ENCODE data around the gene LMF1. TPM values are rescaled to one million over a fixed set of nuclear protein-coding genes. Genes with fewer than 3 reads are reported as not detected.

Gene LMF1
- total RNA-seq, 4 donors from 2014 or later, result 7.7 to 15.8 (median 10.2) TPM

DNA sequence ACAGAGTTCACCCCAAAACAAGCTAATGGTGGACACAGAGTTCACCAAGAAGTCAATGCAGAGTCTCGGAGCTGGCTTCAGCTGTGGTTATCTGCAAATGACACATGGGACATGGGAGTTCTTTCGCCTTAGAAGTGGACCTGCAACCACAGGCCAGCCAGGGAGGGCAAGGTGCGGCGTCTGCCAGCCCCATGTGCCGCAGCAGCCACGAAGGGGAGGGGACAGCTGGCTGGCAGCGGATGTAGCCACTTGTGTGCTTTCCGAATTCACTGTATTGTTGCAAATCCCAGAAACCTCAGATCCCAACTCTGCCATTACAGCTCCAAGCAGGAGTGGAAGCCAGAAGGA lies 24.8 kb downstream of the LMF1 start:
- H3K4me1 ChIP-seq, result no peaks in the 10 kb centered on the region
- ATAC-seq, result no peak
- intact Hi-C loops (cut with DNase I; ENCODE audit: low total_unique reads) (no loop called here), in situ Hi-C loops (cut with MboI; ENCODE audit: low sequenced_read_pairs in 4 of 4) (no loop called here)
- DNase-seq, result no peak
- no peak overlapping the region for H3K27ac ChIP-seq
- H3K27me3 ChIP-seq, result no peaks in the 10 kb centered on the region
- H3K4me3 ChIP-seq, result no peak overlapping the region
- TF ChIP-seq, protein P1, sequence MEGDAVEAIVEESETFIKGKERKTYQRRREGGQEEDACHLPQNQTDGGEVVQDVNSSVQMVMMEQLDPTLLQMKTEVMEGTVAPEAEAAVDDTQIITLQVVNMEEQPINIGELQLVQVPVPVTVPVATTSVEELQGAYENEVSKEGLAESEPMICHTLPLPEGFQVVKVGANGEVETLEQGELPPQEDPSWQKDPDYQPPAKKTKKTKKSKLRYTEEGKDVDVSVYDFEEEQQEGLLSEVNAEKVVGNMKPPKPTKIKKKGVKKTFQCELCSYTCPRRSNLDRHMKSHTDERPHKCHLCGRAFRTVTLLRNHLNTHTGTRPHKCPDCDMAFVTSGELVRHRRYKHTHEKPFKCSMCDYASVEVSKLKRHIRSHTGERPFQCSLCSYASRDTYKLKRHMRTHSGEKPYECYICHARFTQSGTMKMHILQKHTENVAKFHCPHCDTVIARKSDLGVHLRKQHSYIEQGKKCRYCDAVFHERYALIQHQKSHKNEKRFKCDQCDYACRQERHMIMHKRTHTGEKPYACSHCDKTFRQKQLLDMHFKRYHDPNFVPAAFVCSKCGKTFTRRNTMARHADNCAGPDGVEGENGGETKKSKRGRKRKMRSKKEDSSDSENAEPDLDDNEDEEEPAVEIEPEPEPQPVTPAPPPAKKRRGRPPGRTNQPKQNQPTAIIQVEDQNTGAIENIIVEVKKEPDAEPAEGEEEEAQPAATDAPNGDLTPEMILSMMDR (IDR thresholded peaks at IDR 0.05 in 4 of 5, conservative IDR thresholded peaks at IDR 0.05 in 1 of 5), result no peak
- no peak for TF ChIP-seq POLR2A (IDR thresholded peaks at IDR 0.05)
- H3K9me3 ChIP-seq, result no peaks in the 10 kb centered on the region
- H3K36me3 ChIP-seq, result peaks cover 0 to 19% of the 10 kb centered on the region in 2 donors

DNA sequence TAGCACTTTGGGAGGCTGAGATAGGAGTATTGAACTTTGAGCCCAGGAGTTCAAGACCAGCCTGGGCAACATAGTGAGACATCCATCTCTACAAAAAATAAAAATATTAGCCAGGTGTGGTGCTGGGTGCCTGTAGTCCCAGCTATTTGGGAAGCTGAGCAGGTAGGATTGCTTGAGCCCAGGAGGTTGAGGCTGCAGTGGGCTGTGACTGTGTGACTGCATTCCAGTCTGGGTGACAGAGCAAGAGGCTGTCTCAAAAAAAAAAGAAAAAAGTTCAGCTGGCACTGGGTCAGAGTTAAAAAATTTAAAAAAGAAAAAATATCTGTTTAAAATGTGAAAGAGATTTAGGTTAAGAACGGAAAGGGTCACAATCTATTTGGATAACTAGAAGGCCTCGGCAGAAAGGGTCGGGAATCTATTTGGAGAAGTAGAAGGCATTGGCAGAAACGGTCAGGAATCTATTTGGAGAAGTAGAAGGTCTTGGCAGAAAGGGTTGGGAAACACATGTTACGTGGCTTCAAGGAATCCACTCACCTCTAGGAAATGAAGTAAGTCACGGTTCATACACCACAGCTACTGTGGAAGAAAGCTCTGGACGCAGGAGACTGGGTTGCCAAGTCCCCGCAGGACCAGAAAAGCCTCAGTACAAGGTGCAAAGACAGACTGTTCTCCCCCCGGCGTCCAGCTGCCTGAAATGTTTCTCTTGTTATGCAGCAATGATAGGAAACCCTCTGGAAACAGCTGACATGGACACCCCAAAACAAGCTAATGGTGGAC lies 25.3 kb downstream of the LMF1 start:
- in situ Hi-C loops (cut with MboI; ENCODE audit: low sequenced_read_pairs in 4 of 4), result no loop called here
- intact Hi-C loops (cut with DNase I; ENCODE audit: low total_unique reads), result no loop called here
- TF ChIP-seq, protein P1 (IDR thresholded peaks at IDR 0.05 in 4 of 5, conservative IDR thresholded peaks at IDR 0.05 in 1 of 5), result no peak
- no peak for TF ChIP-seq POLR2A (IDR thresholded peaks at IDR 0.05)

DNA sequence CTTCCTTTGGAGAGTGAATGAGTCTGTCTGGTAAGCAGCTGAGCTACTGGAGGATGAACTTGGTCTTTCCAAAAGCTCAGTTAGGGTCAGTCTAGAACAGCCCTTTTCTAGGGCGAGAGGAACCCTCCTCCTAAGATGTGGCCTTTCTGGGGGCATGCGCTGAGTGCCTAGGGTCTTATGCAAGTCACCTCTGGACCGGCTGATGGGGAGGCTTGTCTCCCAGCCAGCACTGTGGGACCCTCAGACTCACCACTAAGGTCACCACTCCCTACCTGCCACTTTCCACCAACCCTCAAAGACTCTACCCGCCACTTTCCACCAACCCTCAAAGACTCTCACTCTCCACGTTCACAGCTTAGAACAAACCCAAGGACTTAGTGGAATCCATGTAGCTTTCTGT lies 26.8 kb downstream of the LMF1 start:
- DNase-seq, result no peak
- H3K4me1 ChIP-seq, result no peaks in the 10 kb centered on the region

More for the DNA sequence above, 25.3 kb downstream of the LMF1 start:
- Histone ChIP-seq H3K9me3 (no peaks in the 10 kb centered on the region), H3K27me3 (no peaks in the 10 kb centered on the region), H3K36me3 (peaks cover 0 to 21% of the 10 kb centered on the region in 2 donors), H3K27ac (no peak overlapping the region), H3K4me1 (no peaks in the 10 kb centered on the region), H3K4me3 (no peak overlapping the region)
- no peak for ATAC-seq
- no peak for DNase-seq

GRCh38 chr16:942436-943060 lies 28.2 kb downstream of the LMF1 start:
- Histone ChIP-seq H3K27ac (no peak overlapping the region), H3K36me3 (peaks cover 0 to 21% of the 10 kb centered on the region in 2 donors), H3K4me3 (no peak overlapping the region), H3K27me3 (no peaks in the 10 kb centered on the region), H3K4me1 (no peaks in the 10 kb centered on the region), H3K9me3 (no peaks in the 10 kb centered on the region)
- TF ChIP-seq, protein P1 (IDR thresholded peaks at IDR 0.05 in 4 of 5, conservative IDR thresholded peaks at IDR 0.05 in 1 of 5), result no peak
- TF ChIP-seq POLR2A (IDR thresholded peaks at IDR 0.05), result no peak
- DNase-seq (no peak), ATAC-seq (no peak)
- in situ Hi-C loops (cut with MboI; ENCODE audit: low sequenced_read_pairs in 4 of 4), result no loop called here
- intact Hi-C loops (cut with DNase I; ENCODE audit: low total_unique reads), result no loop called here

More for the DNA sequence above, 26.8 kb downstream of the LMF1 start:
- no peaks in the 10 kb centered on the region for H3K27me3 ChIP-seq
- no peaks in the 10 kb centered on the region for H3K9me3 ChIP-seq
- no peak for TF ChIP-seq POLR2A (IDR thresholded peaks at IDR 0.05)
- TF ChIP-seq, protein P1 (IDR thresholded peaks at IDR 0.05 in 4 of 5, conservative IDR thresholded peaks at IDR 0.05 in 1 of 5), result no peak
- intact Hi-C loops (cut with DNase I; ENCODE audit: low total_unique reads) (no loop called here), in situ Hi-C loops (cut with MboI; ENCODE audit: low sequenced_read_pairs in 4 of 4) (no loop called here)
- ATAC-seq, result no peak
- no peak overlapping the region for H3K4me3 ChIP-seq
- no peak overlapping the region for H3K27ac ChIP-seq
- peaks cover 0 to 21% of the 10 kb centered on the region in 2 donors for H3K36me3 ChIP-seq
